ENCODE data around the gene CHCHD4.

DNA sequence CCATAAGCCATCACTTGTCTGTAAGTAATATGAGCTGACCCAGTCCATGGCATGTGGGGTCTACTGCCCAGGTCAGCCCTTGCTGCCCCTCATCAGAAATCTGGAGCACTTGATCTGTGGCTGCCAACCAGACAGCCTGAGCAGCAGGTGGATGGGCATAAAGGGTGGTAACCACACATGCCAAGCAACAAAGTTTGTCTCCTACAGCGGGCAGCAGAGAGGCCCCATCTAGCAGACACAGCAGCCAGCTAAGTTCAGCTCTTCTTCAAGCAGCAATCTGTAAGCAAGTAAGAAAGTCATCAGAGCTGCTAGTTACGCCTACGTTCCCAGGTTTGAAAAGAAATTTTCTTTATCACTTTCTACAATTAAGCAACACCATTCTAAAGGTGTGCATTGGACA lies 27.9 kb downstream of the CHCHD4 start:
- TF ChIP-seq, protein P1, sequence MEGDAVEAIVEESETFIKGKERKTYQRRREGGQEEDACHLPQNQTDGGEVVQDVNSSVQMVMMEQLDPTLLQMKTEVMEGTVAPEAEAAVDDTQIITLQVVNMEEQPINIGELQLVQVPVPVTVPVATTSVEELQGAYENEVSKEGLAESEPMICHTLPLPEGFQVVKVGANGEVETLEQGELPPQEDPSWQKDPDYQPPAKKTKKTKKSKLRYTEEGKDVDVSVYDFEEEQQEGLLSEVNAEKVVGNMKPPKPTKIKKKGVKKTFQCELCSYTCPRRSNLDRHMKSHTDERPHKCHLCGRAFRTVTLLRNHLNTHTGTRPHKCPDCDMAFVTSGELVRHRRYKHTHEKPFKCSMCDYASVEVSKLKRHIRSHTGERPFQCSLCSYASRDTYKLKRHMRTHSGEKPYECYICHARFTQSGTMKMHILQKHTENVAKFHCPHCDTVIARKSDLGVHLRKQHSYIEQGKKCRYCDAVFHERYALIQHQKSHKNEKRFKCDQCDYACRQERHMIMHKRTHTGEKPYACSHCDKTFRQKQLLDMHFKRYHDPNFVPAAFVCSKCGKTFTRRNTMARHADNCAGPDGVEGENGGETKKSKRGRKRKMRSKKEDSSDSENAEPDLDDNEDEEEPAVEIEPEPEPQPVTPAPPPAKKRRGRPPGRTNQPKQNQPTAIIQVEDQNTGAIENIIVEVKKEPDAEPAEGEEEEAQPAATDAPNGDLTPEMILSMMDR (IDR thresholded peaks at IDR 0.05), result peak; percentile 7; the same call in 1 of the 2 replicates
- TF ChIP-seq POLR2AphosphoS5 (IDR thresholded peaks at IDR 0.05; ENCODE audit: low read depth, low read length) (no peak), TCF7L2 (IDR thresholded peaks at IDR 0.05; ENCODE audit: low read depth, low read length) (no peak)

Data from Panc1 (cell line).